Endothelial cell of umbilical vein (primary cell): Measurements from ENCODE around the gene SCAF8. TPM values are rescaled to one million over a fixed set of nuclear protein-coding genes. Genes with fewer than 3 reads are reported as not detected.

Source experiments
- BruUV-seq: library from RNA; stranded (reverse); fragments of 400-500 nt; replicated peaks from 2 replicates; lab custom pipeline; 2021; lab: Mats Ljungman, UMichigan
- CTCF ChIA-PET: fragments of 300-600, 350-600 bp; sonication (Branson Sonifier 250); formaldehyde crosslinking; loops from one replicate; lab custom pipeline; 2021; ENCODE audit warnings: antibody characterized with exemption, inconsistent platforms; lab: Charles Lee
- POLR2A ChIA-PET: fragments of 300-600, 350-600 bp; sonication (Branson Sonifier 250); formaldehyde crosslinking; loops from one replicate; lab custom pipeline; 2021; ENCODE audit warnings: antibody characterized with exemption, inconsistent platforms; lab: Charles Lee
- DNase-seq: peaks from one replicate; pipeline ENCODE4 v3.0.0-alpha.2; 2011; ENCODE audit warnings: low read depth, low spot score
- FAIRE-seq: peaks from 2 replicates; lab custom pipeline; 2011; peaks lifted over from hg19 to GRCh38; lab: Jason Lieb, UNC
- H2AFZ ChIP-seq: 2 replicates; pipeline ENCODE4 v1.6.0; 2012; ENCODE audit warnings: low read depth, low read length, control low read depth, inconsistent platforms
- H3K27ac ChIP-seq: 2 replicates; pipeline ENCODE4 v1.5.1; 2011; ENCODE audit warnings: low read depth, mild to moderate bottlenecking, control low read depth, low read length, moderate library complexity; ENCODE audit not compliant: insufficient read depth
- H3K27me3 ChIP-seq, 2 experiments: 2 replicates each; pipeline versions ENCODE4 v1.6.0 to v1.6.1; 2011; ENCODE audit warnings: low read length in 2 of 2, mixed read lengths in 1 of 2; ENCODE audit not compliant: control insufficient read depth in 2 of 2, insufficient read depth in 2 of 2
- H3K36me3 ChIP-seq, 2 experiments: 2 replicates in 1 of 2; 3 replicates in 1 of 2; pipeline ENCODE4 v1.5.1; 2011; ENCODE audit warnings: low read length in 2 of 2, mild to moderate bottlenecking in 1 of 2, moderate library complexity in 1 of 2; ENCODE audit not compliant: control insufficient read depth in 2 of 2, insufficient read depth in 2 of 2; ENCODE audit errors: extremely low read depth in 1 of 2
- H3K4me1 ChIP-seq: 3 replicates; pipeline ENCODE4 v1.5.1; 2011; ENCODE audit warnings: mild to moderate bottlenecking, low read length; ENCODE audit not compliant: control insufficient read depth, insufficient read depth; ENCODE audit errors: extremely low read depth
- H3K4me2 ChIP-seq: 2 replicates; pipeline ENCODE4 v1.6.1; 2011; ENCODE audit warnings: low read length, control low read depth, mixed read lengths; ENCODE audit not compliant: insufficient read depth
- H3K4me3 ChIP-seq, 3 experiments: fragments of 200-600 bp in 1 of 3; sonication (generic), shearing (Covaris generic) in 1 of 3; replicated peaks in 1 of 3; 2 replicates each; pipeline ENCODE4 v1.5.1; 2011 to 2016; ENCODE audit warnings: control low read depth in 3 of 3, low read length in 3 of 3, mild to moderate bottlenecking in 2 of 3, inconsistent platforms in 1 of 3, low read depth in 1 of 3, moderate library complexity in 1 of 3; ENCODE audit not compliant: insufficient read depth in 1 of 3
- H3K79me2 ChIP-seq: 2 replicates; pipeline ENCODE4 v1.6.0; 2012; ENCODE audit warnings: low read length, inconsistent platforms; ENCODE audit not compliant: control insufficient read depth, insufficient read depth
- H3K9ac ChIP-seq: replicated peaks from 2 replicates; pipeline ENCODE3; 2011; ENCODE audit warnings: low read length, control low read depth; ENCODE audit not compliant: insufficient read depth; ENCODE audit errors: extremely low read depth
- H3K9me1 ChIP-seq: replicated peaks from 3 replicates; pipeline ENCODE4 v1.6.0; 2011; ENCODE audit warnings: mild to moderate bottlenecking, low read length; ENCODE audit not compliant: control insufficient read depth, insufficient read depth; ENCODE audit errors: extremely low read depth
- H3K9me3 ChIP-seq: replicated peaks from 2 replicates; pipeline ENCODE4 v1.5.1; 2012; ENCODE audit warnings: low read length, inconsistent platforms; ENCODE audit not compliant: control insufficient read depth, insufficient read depth
- H4K20me1 ChIP-seq: replicated peaks from 2 replicates; pipeline ENCODE3; 2011; ENCODE audit warnings: mild to moderate bottlenecking, low read length; ENCODE audit not compliant: control insufficient read depth, insufficient read depth; ENCODE audit errors: extremely low read depth
- EZH2 ChIP-seq: IDR thresholded peaks from 2 replicates; pipeline ENCODE4 v1.6.1; 2012; ENCODE audit warnings: borderline replicate concordance, low read depth, mild to moderate bottlenecking, moderate library complexity, low read length, inconsistent platforms; ENCODE audit not compliant: severe bottlenecking
- FOS ChIP-seq: IDR thresholded peaks from 2 replicates; pipeline ENCODE4 v1.6.1; 2011; ENCODE audit warnings: mild to moderate bottlenecking, low read length, moderate library complexity, borderline replicate concordance; ENCODE audit not compliant: insufficient read depth
- GATA2 ChIP-seq: IDR thresholded peaks from 2 replicates; pipeline ENCODE4 v1.7.0; 2011; ENCODE audit warnings: low read depth, mild to moderate bottlenecking, moderate library complexity, mixed read lengths, low read length; ENCODE audit not compliant: insufficient read length, insufficient read depth
- JUN ChIP-seq: IDR thresholded peaks from 2 replicates; pipeline ENCODE4 v1.6.1; 2011; ENCODE audit warnings: borderline replicate concordance, low read depth; ENCODE audit not compliant: insufficient read length, insufficient read depth
- MYC ChIP-seq: IDR thresholded peaks from one replicate; pipeline ENCODE4 v1.6.1; 2011; ENCODE audit warnings: mild to moderate bottlenecking, low read depth, low read length
- POLR2A ChIP-seq: IDR thresholded peaks from 2 replicates; pipeline ENCODE4 v1.6.1; 2012; ENCODE audit warnings: low read depth, mild to moderate bottlenecking, control low read depth, low read length
- POLR2AphosphoS5 ChIP-seq: IDR thresholded peaks from 2 replicates; pipeline ENCODE4 v1.6.1; 2012; ENCODE audit warnings: low read depth, mild to moderate bottlenecking, control low read depth, low read length, moderate library complexity; ENCODE audit not compliant: insufficient read depth
- dilution Hi-C: fragments of 300-500 bp; cut with MboI; formaldehyde crosslinking; loops from one replicate; pipeline ENCODE4 v1.15.0; 2019; ENCODE audit warnings: low sequenced_read_pairs; ENCODE audit not compliant: extremely low pct_ligation_motif_present
- intact Hi-C: fragments of 100-400 bp; cut with micrococcal nuclease; formaldehyde crosslinking; loops from one replicate; pipeline ENCODE4 v1.10.0; 2022
- polyA plus RNA-seq, 4 experiments: library from polyadenylated mRNA; depleted of rRNA in 3 of 4; stranded (reverse) in 3 of 4; unstranded in 1 of 4; fragments of >200 nt; gene quantifications; 2 replicates each; pipeline versions ENCODE4 v1.2.1 to v1.2.3, GENCODE V29; 2011 to 2012; ENCODE audit warnings: missing spikeins in 1 of 4
- total RNA-seq: library from RNA; stranded (reverse); gene quantifications from 2 replicates; pipeline ENCODE4 v1.2.3, GENCODE V29; 2021
- TF ChIP-seq, protein P1 (sequence below), 2 donors: IDR thresholded peaks; 1 replicate in 1 of 2; 2 replicates in 1 of 2; pipeline ENCODE4 v1.5.1; 2011; ENCODE audit warnings: low read length in 2 of 2, mild to moderate bottlenecking in 2 of 2, moderate library complexity in 2 of 2, control low read depth in 1 of 2, inconsistent platforms in 1 of 2, low read depth in 1 of 2; ENCODE audit not compliant: insufficient read depth in 1 of 2; ENCODE audit errors: extremely low read depth in 1 of 2
- TF ChIP-seq, protein P2 (sequence below): IDR thresholded peaks from 2 replicates; pipeline ENCODE4 v1.6.1; 2011; ENCODE audit not compliant: insufficient read depth, insufficient read length

Gene SCAF8
- total and polyA plus RNA-seq, 2 donors (not counting 3 experiments of a cell fraction or from before 2014, with no cell fraction given) = 11.7 to 37.8 TPM

DNA sequence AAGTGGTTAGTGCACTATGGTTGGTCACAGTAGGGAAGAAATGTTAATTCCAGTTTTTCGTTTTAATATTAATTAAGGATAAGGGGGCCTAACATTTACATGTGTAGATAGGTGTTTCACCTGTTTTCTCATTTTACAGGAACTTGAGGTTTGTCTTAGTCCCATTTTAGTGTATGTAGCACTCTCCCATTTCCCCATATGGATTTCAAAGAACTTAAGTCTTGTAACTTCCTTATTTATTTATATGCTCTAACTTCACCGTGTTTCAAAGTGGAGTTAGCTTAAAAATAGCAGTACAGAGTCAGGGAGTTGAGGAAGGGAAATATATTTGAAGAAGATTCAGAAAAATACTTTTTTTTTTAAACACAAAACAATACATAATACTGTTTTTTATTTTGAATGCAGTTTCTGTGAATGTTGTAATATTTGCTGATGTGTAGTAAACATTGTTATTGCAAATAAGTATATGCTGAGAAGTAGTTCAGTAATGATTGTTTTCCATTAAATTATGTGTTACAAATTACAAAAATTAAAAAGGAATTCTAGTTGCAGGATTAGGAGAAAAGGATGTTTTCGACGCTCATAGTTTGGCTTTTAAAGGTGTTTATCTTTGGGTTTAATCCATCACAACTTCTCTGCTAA, 3.5 kb downstream of the SCAF8 start:
- Histone ChIP-seq H3K27me3 (no peaks in the 10 kb centered on the region), H2AFZ (no peak overlapping the region), H3K4me3 (no peak overlapping the region), H3K9me3 (no peaks in the 10 kb centered on the region), H3K9me1 (no peaks in the 10 kb centered on the region), H3K79me2 (peaks cover 76% of the 10 kb centered on the region), H3K36me3 (no peaks in the 10 kb centered on the region), H3K9ac (no peak overlapping the region), H3K4me1 (peaks cover 37% of the 10 kb centered on the region), H4K20me1 (peaks cover 8% of the 10 kb centered on the region), H3K4me2 (no peak overlapping the region), H3K27ac (no peak overlapping the region)
- CTCF ChIA-PET = interaction anchor here (1.4 kb wide), 1 partner anchor 576 kb away, joined by 5 read pairs; no protein-coding TSS in a partner anchor
- FAIRE-seq (no peak), DNase-seq (no peak)
- dilution Hi-C loops (no loop called here), intact Hi-C loops (no loop called here)
- TF ChIP-seq POLR2A (no peak), POLR2AphosphoS5 (no peak), JUN (no peak), FOS (no peak), GATA2 (no peak), EZH2 (no peak), MYC (no peak)
- TF ChIP-seq, protein P1, sequence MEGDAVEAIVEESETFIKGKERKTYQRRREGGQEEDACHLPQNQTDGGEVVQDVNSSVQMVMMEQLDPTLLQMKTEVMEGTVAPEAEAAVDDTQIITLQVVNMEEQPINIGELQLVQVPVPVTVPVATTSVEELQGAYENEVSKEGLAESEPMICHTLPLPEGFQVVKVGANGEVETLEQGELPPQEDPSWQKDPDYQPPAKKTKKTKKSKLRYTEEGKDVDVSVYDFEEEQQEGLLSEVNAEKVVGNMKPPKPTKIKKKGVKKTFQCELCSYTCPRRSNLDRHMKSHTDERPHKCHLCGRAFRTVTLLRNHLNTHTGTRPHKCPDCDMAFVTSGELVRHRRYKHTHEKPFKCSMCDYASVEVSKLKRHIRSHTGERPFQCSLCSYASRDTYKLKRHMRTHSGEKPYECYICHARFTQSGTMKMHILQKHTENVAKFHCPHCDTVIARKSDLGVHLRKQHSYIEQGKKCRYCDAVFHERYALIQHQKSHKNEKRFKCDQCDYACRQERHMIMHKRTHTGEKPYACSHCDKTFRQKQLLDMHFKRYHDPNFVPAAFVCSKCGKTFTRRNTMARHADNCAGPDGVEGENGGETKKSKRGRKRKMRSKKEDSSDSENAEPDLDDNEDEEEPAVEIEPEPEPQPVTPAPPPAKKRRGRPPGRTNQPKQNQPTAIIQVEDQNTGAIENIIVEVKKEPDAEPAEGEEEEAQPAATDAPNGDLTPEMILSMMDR (IDR thresholded peaks at IDR 0.05; ENCODE audit: extremely low read depth in 1 of 2, insufficient read depth in 1 of 2, low read depth in 1 of 2, low read length in 2 of 2) = no peak
- TF ChIP-seq, protein P2, sequence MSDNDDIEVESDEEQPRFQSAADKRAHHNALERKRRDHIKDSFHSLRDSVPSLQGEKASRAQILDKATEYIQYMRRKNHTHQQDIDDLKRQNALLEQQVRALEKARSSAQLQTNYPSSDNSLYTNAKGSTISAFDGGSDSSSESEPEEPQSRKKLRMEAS = no peak
- POLR2A ChIA-PET = no interaction called here
- BruUV-seq = no TSS peak
